Measurements from ENCODE around the gene TNFSF9.

Gene TNFSF9

GRCh38 chr19:6514089-6514488, 16.7 kb upstream of the TNFSF9 start:
- no peak for DNase-seq (ENCODE audit: low read depth)
- H3K36me3 ChIP-seq (ENCODE audit: control insufficient read depth, insufficient read depth, low read length, severe bottlenecking): no peaks in the 10 kb centered on the region
- H3K27me3 ChIP-seq (replicated peaks; ENCODE audit: control insufficient read depth, insufficient read depth, low read length): no peaks in the 10 kb centered on the region
- H3K9me3 ChIP-seq (ENCODE audit: control insufficient read depth, low read length): no peaks in the 10 kb centered on the region
- H3K4me1 ChIP-seq (ENCODE audit: control insufficient read depth, insufficient read depth, low read length): no peaks in the 10 kb centered on the region
- no peak overlapping the region for H3K4me3 ChIP-seq (ENCODE audit: low read length)
- no peak overlapping the region for H3K9ac ChIP-seq (ENCODE audit: low read length)

- Histone ChIP-seq H3K4me1 (ENCODE audit: control insufficient read depth, insufficient read depth, low read length) (peaks cover 5% of the 10 kb centered on the region), H3K4me3 (ENCODE audit: low read length) (no peak overlapping the region), H3K9ac (ENCODE audit: low read length) (no peak overlapping the region), H3K9me3 (ENCODE audit: control insufficient read depth, low read length) (no peaks in the 10 kb centered on the region), H3K36me3 (ENCODE audit: control insufficient read depth, insufficient read depth, low read length, severe bottlenecking) (no peaks in the 10 kb centered on the region), H3K27me3 (replicated peaks; ENCODE audit: control insufficient read depth, insufficient read depth, low read length) (no peaks in the 10 kb centered on the region)
- no peak for DNase-seq (ENCODE audit: low read depth)
Observed at GRCh38 chr19:6514926-6515544, 15.8 kb upstream of the TNFSF9 start.

GRCh38 chr19:6516018-6516658, 14.7 kb upstream of the TNFSF9 start:
- peak overlapping the region; percentile 83 for H3K4me3 ChIP-seq (ENCODE audit: low read length)
- no peaks in the 10 kb centered on the region for H3K36me3 ChIP-seq (ENCODE audit: control insufficient read depth, insufficient read depth, low read length, severe bottlenecking)
- H3K4me1 ChIP-seq (ENCODE audit: control insufficient read depth, insufficient read depth, low read length): peaks cover 5% of the 10 kb centered on the region
- H3K9ac ChIP-seq (ENCODE audit: low read length): peak overlapping the region; percentile 82
- no peaks in the 10 kb centered on the region for H3K9me3 ChIP-seq (ENCODE audit: control insufficient read depth, low read length)
- DNase-seq (ENCODE audit: low read depth): peak; percentile 97
- H3K27me3 ChIP-seq (replicated peaks; ENCODE audit: control insufficient read depth, insufficient read depth, low read length): no peaks in the 10 kb centered on the region

GRCh38 chr19:6516659-6517291, 14.1 kb upstream of the TNFSF9 start:
- H3K4me1 ChIP-seq (ENCODE audit: control insufficient read depth, insufficient read depth, low read length): peaks cover 5% of the 10 kb centered on the region
- no peaks in the 10 kb centered on the region for H3K27me3 ChIP-seq (replicated peaks; ENCODE audit: control insufficient read depth, insufficient read depth, low read length)
- H3K36me3 ChIP-seq (ENCODE audit: control insufficient read depth, insufficient read depth, low read length, severe bottlenecking): no peaks in the 10 kb centered on the region
- DNase-seq (ENCODE audit: low read depth): peak; percentile 97
- no peaks in the 10 kb centered on the region for H3K9me3 ChIP-seq (ENCODE audit: control insufficient read depth, low read length)
- H3K4me3 ChIP-seq (ENCODE audit: low read length): peak overlapping the region; percentile 83
- peak overlapping the region; percentile 82 for H3K9ac ChIP-seq (ENCODE audit: low read length)

- H3K27me3 ChIP-seq (replicated peaks; ENCODE audit: control insufficient read depth, insufficient read depth, low read length): no peaks in the 10 kb centered on the region
- H3K4me3 ChIP-seq (ENCODE audit: low read length): no peak overlapping the region
- peaks cover 5% of the 10 kb centered on the region for H3K4me1 ChIP-seq (ENCODE audit: control insufficient read depth, insufficient read depth, low read length)
- H3K9ac ChIP-seq (ENCODE audit: low read length): no peak overlapping the region
- no peak for DNase-seq (ENCODE audit: low read depth)
- H3K36me3 ChIP-seq (ENCODE audit: control insufficient read depth, insufficient read depth, low read length, severe bottlenecking): no peaks in the 10 kb centered on the region
- no peaks in the 10 kb centered on the region for H3K9me3 ChIP-seq (ENCODE audit: control insufficient read depth, low read length)
Observed at GRCh38 chr19:6518145-6518911, 12.5 kb upstream of the TNFSF9 start.

GRCh38 chr19:6519289-6519688, 11.5 kb upstream of the TNFSF9 start:
- H3K4me3 ChIP-seq (ENCODE audit: low read length): no peak overlapping the region
- no peaks in the 10 kb centered on the region for H3K36me3 ChIP-seq (ENCODE audit: control insufficient read depth, insufficient read depth, low read length, severe bottlenecking)
- peak; percentile 79 for DNase-seq (ENCODE audit: low read depth)
- peaks cover 5% of the 10 kb centered on the region for H3K4me1 ChIP-seq (ENCODE audit: control insufficient read depth, insufficient read depth, low read length)
- H3K27me3 ChIP-seq (replicated peaks; ENCODE audit: control insufficient read depth, insufficient read depth, low read length): no peaks in the 10 kb centered on the region
- no peaks in the 10 kb centered on the region for H3K9me3 ChIP-seq (ENCODE audit: control insufficient read depth, low read length)
- H3K9ac ChIP-seq (ENCODE audit: low read length): no peak overlapping the region

GRCh38 chr19:6521718-6522646, 8.8 kb upstream of the TNFSF9 start:
- DNase-seq (ENCODE audit: low read depth): no peak
- no peak overlapping the region for H3K4me3 ChIP-seq (ENCODE audit: low read length)
- no peak overlapping the region for H3K9ac ChIP-seq (ENCODE audit: low read length)
- no peaks in the 10 kb centered on the region for H3K9me3 ChIP-seq (ENCODE audit: control insufficient read depth, low read length)
- peaks cover 5% of the 10 kb centered on the region for H3K4me1 ChIP-seq (ENCODE audit: control insufficient read depth, insufficient read depth, low read length)
- no peaks in the 10 kb centered on the region for H3K36me3 ChIP-seq (ENCODE audit: control insufficient read depth, insufficient read depth, low read length, severe bottlenecking)
- no peaks in the 10 kb centered on the region for H3K27me3 ChIP-seq (replicated peaks; ENCODE audit: control insufficient read depth, insufficient read depth, low read length)

GRCh38 chr19:6522712-6523111, 8.1 kb upstream of the TNFSF9 start:
- Histone ChIP-seq H3K9me3 (ENCODE audit: control insufficient read depth, low read length) (no peaks in the 10 kb centered on the region), H3K9ac (ENCODE audit: low read length) (no peak overlapping the region), H3K36me3 (ENCODE audit: control insufficient read depth, insufficient read depth, low read length, severe bottlenecking) (no peaks in the 10 kb centered on the region), H3K4me1 (ENCODE audit: control insufficient read depth, insufficient read depth, low read length) (peaks cover 5% of the 10 kb centered on the region), H3K4me3 (ENCODE audit: low read length) (no peak overlapping the region), H3K27me3 (replicated peaks; ENCODE audit: control insufficient read depth, insufficient read depth, low read length) (no peaks in the 10 kb centered on the region)
- no peak for DNase-seq (ENCODE audit: low read depth)

- DNase-seq (ENCODE audit: low read depth): no peak
- Histone ChIP-seq H3K9me3 (ENCODE audit: control insufficient read depth, low read length) (no peaks in the 10 kb centered on the region), H3K9ac (ENCODE audit: low read length) (no peak overlapping the region), H3K27me3 (replicated peaks; ENCODE audit: control insufficient read depth, insufficient read depth, low read length) (no peaks in the 10 kb centered on the region), H3K36me3 (ENCODE audit: control insufficient read depth, insufficient read depth, low read length, severe bottlenecking) (no peaks in the 10 kb centered on the region), H3K4me1 (ENCODE audit: control insufficient read depth, insufficient read depth, low read length) (peaks cover 15% of the 10 kb centered on the region), H3K4me3 (ENCODE audit: low read length) (no peak overlapping the region)
Observed at GRCh38 chr19:6524311-6524710, 6.5 kb upstream of the TNFSF9 start.

GRCh38 chr19:6527893-6528543, 2.8 kb upstream of the TNFSF9 start:
- Histone ChIP-seq H3K9ac (ENCODE audit: low read length) (no peak overlapping the region), H3K4me1 (ENCODE audit: control insufficient read depth, insufficient read depth, low read length) (peaks cover 29% of the 10 kb centered on the region), H3K9me3 (ENCODE audit: control insufficient read depth, low read length) (no peaks in the 10 kb centered on the region), H3K27me3 (replicated peaks; ENCODE audit: control insufficient read depth, insufficient read depth, low read length) (no peaks in the 10 kb centered on the region), H3K36me3 (ENCODE audit: control insufficient read depth, insufficient read depth, low read length, severe bottlenecking) (no peaks in the 10 kb centered on the region), H3K4me3 (ENCODE audit: low read length) (no peak overlapping the region)
- no peak for DNase-seq (ENCODE audit: low read depth)
